Central memory CD4-positive, alpha-beta T cell (primary cell): ENCODE measurements around the gene ZKSCAN5.
"Not testable (repeated sequence)": the region's sequence is repeated elsewhere in the genome, so short reads cannot be mapped to it uniquely, and the experiment has no call there.

Source experiments
- DNase-seq: peaks from one replicate; pipeline ENCODE4 v3.0.0; 2022

ZKSCAN5 gene

DNA sequence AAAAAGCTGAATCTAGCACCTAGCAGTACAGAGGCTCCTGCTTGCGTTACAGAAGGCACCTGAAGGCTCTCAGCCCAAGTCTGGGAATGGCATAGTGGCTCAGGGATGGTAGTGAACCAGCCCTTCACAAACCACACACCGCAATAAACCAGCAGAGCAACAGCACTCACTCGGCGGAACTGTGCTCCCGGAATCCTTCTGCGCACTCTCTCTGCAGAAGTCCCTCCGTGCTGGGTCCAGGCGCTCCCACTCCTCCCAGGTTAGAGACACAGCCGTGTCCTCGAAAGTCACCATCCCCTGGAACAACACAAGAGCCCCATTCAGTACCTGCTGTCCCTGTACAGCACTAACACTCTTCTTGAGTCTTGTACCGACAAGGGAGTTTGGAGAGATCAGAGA lies 5.9 kb upstream of the ZKSCAN5 start:
- DNase-seq, result no peak

DNA sequence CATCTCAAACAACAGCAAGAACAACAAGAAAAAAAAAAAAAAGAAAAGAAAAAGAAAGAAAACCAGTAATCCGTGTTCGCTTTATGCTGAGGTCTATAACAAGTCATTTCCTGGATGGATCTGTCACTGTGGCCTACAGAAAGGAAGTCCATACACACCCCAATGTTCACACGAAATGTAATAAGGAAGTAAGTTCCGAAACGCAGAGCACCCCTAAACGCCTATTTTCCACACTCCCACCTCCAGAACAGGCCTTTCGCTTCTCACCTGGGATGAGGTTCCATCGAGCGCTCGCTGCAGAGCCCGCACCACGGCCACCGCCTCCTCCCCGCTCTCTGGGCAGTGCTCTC lies 5.1 kb upstream of the ZKSCAN5 start:
- DNase-seq, result peak; percentile 58

DNA sequence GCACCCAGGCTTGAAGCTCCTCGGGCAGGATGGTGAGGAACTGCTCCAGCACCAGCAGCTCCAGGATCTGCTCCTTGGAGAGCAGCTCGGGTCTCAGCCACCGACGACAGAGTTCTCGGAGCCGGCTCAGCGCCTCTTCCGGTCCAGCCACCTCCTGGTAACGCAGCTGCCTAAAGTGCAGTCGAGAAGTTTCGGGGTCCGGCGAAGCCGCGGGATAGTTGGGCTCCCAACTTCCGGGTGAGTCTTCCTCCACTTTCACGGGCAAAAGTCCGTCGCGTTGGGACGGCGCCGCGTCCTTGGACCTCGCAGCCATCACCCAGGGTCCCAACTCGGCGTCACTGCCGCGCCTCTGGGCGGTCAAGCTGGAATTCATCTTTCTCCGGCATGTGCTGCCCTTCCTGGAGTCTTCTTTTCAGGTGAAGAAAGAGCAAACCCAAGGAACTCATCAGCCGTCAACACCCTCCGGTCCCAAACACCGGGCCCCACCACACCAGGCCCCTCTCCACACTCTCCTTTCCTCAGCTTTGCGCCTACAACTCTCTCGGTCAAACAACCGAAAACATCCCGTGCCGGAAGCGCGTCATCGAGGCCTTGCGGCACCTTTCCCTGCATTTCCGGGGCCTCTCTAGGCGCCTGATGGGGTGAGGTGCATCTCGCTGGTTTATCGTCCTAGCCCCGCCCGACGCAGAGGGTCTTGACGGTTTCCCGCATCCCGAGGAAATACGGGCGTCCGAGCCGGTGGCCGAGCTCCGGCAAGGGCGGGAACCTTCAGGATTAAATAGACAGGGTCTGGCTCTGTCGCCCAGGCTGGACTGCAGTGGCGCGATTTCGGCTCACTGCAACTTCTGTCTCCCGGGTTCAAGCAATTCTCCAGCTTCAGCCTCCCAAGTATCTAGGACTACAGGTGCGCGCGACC lies 4.5 kb upstream of the ZKSCAN5 start, which contains the start of gene ZNF394:
Gene ZNF394, minus strand, starts transcription at position 561 of the 916 bp plus-strand sequence. Its CDS starts 188 bp downstream, at position 373.
- DNase-seq, result peak; percentile 84

DNA sequence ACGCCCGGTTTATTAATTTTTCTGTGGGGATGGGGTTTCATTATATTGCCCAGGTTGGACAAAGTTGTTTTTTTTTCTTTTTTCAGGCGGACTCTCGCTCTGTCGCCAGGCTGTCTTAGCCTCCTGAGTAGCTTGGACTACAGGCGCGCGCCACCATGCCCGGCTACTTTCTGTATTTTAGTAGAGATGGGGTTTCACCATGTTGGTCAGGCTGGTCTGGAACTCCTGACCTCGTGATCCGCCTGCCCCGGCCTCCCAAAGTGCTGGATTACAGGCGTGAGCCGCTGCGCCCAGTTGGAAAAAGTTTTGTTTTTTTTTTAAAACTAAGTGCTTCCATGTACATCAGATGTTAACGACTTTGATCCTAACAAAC lies 3.8 kb upstream of the ZKSCAN5 start:
- DNase-seq, result no peak

DNA sequence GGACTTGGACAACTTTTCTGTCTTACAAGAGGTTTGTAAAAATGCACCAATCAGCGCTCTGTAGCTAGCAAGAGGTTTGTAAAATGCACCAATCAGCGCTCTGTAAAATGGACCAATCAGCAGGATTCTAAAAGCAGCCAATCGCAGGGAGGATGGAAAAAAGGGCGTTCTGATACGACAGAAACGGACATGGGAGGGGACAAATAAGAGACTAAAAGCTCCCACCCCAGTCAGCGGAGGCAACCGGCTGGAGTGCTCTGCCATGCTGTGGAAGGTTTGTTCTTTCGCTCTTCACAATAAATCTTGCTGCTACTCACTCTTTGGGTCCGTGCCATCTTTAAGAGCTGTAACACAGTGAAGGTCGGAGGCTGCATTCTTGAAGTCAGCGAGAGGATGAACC lies 3.2 kb upstream of the ZKSCAN5 start:
- not testable (repeated sequence) for DNase-seq

DNA sequence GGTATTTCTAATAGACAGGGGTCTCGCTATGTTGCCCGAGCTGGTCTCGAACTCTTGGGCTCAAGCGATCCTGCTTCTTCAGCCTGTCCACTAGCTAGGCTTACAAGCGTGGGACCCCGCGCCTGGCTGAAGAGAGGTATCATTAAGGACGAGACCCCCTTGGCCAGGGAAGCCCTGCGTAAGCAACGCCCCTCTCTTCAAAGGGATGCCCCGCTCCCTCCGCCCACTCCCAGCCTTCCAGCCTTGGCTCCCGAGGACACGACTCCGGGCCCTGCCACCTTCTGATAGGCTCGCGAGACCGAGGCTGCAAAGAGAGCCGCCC lies 220 bp upstream of the ZKSCAN5 start:
- no peak for DNase-seq

DNA sequence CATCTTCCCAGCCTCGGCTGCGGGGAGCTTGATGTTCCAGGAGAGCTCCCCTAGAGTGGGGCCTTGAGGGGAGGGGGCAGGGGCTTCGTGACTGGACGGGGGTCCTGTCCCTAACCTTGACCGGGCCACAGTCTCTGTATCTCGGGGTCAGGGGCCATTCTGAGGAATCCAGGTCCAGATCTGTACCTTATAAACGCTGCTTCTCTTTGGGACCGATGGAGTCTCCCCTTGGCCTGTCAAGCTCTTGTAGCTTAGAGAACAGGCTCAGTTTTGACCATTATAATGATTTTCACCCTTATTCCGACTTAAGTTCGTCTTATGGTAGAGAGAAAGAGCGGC lies 831 bp downstream of the ZKSCAN5 start:
- no peak for DNase-seq

DNA sequence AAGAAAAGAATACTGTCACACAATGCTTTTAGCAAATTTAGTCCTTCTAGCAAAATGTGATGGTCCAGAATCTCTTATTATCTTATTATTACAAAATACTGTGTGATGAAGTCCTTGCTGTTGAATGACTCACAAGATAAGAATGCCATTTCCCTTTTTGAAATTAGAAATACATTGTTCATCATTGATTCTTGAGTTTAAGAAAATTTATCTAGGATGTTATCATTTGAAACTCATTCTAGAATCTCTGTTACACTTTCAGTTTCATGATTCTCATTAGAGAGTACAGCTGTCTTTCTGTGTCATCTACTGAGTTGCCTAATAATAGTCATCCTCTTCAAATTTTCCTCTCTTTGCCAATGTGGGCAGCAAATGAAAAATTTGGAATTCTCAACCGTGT lies 9.6 kb downstream of the ZKSCAN5 start:
- DNase-seq, result no peak

DNA sequence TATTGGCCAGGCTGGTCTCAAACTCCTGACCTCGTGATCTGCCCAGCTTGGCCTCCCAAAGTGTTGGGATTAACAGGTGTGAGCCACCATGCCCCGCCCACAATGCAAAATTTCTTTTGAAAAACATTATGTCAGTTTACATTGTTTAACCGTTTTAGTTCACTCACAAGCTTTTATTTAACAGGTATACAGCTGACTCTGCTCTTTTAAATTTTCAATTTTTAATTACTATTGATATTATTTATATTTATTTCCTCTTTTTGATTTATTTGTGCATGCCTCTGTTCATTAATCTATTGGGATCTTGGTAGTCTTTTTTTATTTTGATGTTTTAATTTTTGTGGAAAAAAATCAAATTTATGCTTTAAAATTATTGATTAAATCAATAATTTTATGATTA lies 16.9 kb downstream of the ZKSCAN5 start:
- no peak for DNase-seq

DNA sequence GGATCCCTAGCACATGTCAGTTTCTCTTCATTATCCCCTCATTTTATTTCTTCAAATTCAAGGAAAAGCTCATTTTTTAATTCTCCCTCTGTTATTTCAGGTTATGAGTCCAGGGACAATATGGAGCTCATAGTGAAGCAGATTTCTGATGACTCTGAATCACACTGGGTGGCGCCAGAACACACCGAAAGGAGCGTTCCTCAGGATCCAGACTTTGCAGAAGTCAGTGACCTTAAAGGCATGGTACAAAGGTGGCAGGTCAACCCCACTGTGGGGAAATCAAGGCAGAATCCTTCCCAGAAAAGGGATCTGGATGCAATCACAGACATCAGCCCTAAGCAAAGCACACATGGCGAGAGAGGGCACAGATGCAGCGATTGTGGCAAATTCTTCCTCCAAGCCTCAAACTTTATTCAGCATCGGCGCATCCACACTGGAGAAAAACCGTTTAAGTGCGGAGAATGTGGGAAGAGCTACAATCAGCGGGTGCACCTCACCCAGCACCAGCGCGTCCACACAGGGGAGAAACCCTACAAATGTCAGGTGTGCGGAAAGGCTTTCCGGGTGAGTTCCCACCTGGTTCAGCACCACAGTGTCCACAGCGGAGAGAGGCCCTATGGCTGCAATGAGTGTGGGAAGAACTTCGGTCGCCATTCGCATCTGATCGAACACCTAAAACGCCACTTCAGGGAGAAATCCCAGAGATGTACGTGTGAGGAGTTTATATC lies 21.4 kb downstream of the ZKSCAN5 start:
- no peak for DNase-seq

DNA sequence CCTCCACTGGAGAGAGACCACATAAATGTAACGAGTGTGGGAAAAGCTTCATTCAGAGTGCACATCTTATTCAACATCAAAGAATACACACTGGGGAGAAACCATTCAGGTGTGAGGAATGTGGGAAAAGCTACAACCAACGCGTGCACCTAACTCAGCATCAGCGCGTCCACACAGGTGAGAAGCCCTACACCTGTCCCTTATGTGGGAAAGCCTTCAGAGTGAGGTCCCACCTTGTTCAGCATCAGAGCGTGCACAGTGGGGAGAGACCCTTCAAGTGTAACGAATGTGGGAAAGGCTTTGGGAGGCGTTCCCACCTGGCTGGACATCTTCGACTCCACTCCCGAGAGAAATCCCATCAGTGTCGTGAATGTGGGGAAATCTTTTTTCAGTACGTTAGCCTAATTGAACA lies 26.9 kb downstream of the ZKSCAN5 start:
- no peak for DNase-seq

DNA sequence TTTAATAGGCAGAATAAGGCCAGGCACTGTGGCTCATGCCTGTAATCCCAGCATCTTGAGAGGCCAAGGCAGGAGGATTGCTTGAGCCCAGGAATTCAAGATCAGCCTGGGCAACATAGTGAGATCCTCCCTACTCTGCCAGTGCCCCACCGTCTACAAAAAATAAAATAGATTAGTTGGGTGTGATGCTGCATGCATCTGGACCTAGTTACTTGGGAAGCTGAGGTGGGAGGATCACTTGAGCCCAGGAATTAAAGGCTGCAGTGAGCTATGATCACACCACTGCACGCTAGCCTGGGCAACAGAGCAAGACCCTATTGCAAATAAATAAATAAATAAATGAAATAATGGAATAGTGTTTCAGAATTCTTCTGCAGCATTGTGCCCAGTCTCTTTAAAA lies 31.2 kb downstream of the ZKSCAN5 start:
- DNase-seq, result no peak

DNA sequence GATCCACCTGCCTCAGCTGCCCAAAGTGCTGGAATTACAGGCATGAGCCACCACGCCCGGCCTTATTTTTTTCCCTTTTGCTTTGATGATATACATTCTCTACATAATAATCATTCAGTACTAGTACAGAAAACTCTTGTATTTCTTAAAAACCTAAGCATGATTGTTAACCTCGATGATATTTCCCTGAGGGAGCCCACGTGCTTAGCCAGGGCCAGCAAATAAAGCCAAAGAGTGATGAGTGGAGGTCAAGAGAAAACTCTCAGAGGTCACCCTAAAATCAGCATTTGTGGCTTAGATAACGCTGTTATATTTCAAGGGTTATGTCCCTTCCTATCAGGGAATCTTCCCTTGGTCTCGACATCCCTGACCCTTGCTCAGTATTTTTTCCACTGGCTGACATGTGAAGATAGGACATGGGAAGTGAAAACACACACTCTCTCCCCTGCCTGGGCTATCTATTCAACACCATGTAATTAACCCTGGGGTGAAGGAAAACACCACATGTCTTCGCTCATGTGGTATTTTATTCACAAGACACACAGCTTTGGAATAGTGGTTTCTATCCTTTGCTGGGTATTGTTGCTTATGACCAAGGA lies 34.9 kb downstream of the ZKSCAN5 start:
- DNase-seq, result no peak

DNA sequence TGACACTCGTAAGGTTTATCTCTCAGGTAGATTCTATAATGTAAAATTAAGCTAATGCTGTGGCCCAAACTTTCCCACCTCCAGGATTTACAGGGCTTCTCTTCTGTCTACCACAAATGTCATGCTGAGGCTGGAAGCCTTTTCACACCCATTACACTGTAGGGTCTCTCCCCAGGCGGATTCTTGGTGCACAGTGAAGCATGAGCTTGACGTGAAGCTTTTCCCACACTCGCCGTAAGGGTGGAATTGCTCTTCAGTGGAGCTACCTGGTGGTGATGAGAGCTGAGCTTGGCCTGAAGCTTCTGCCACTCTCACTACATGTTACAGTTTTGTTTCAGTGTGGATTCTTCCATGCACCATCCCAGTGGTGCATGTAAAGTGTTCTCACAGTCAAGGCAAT lies 36.1 kb downstream of the ZKSCAN5 start:
- no peak for DNase-seq

DNA sequence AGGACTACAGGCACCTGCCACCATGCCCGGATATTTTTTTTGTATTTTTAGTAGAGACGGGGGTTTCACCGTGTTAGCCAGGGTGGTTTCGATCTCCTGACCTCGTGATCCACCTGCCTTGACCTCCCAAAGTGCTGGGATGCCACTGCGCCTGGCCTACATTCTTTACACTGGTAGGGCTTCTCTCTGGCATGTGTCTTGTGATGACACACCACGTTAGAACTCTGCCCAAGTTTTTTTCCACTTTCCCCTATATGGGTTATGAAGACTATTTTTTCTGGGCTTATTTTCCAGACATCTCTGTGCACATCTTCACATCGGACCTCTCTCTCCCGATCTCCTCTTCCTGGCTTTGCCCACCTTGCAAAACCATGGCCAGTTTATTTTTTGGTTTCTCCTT lies 36.8 kb downstream of the ZKSCAN5 start:
- DNase-seq, result no peak

DNA sequence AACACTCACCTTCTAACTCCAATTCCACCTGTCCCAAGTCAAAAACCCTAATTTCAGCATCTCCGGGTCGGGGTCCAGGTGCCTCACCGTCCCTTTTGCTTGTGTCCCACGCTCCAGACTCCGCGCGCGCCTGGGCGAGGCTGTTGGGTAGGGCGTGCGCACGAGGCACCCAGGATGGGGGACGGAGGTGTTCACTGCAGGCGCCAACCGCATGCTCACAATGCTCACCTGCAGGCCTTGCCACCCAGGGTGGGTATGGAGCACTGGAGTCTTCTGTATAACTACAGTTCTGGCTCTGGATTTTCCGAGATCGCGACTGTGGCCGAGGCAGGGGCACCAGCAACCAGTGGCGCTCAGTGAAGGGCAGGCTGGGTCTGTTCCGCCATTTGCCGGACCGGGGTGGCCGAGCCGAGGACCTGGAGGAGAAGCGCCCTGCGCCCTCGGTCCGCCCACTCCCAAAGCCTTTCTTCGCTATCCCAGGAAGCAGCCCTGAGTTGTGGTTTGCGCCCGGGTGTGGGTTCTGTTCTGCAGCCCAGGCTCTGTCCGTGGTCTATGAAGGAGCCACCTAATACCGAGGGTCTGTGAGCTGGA lies 38.7 kb downstream of the ZKSCAN5 start:
- DNase-seq, result no peak

DNA sequence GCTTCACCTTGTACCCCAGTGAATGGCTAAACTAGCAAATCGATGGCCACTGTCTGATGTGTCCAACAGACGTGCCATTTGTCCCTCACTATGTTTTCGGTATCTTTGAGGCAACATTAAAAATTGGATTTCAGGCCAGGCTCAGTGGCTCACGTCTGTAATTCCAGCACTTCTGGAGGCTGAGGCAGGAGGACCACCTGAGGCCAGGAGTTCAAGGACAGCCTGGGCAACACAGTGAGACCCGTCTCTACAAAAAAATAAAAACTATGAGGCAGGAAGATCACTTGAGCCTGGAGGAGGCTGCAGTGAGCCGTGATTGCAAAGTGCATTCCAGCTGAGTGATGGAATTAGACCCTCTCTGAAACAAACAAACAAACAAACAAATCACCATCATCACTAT lies 39.5 kb downstream of the ZKSCAN5 start:
- no peak for DNase-seq

DNA sequence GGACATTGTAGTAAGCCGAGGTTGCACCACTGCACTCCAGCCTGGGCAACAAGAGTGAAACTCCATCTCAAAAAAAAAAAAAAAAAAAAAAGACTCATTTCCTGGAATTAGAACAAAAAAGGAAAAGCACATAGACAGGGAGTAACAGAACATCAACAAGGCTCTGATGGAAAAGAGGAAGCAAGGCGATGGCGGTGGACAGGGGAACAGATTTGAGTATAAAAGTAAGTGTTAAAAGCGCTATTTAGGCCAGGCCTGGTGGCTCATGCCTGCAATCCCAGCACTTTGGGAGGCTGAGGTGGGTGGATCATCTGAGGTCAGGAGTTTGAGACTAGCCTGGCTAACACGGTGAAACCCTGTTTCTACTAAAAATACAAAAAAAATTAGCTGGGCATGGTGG lies 40.8 kb downstream of the ZKSCAN5 start:
- DNase-seq, result not testable (repeated sequence)

DNA sequence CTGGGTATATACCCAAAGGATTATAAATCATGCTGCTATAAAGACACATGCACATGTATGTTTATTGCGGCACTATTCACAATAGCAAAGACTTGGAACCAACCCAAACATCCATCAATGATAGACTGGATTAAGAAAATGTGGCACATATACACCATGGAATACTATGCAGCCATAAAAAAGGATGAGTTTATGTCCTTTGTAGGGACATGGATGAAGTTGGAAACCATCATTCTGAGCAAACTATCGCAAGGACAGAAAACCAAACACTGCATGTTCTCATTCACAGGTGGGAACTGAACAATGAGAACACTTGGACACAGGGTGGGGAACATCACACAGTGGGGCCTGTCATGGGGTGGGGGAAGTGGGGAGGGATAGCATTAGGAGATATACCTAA lies 45.1 kb downstream of the ZKSCAN5 start:
- not testable (repeated sequence) for DNase-seq

DNA sequence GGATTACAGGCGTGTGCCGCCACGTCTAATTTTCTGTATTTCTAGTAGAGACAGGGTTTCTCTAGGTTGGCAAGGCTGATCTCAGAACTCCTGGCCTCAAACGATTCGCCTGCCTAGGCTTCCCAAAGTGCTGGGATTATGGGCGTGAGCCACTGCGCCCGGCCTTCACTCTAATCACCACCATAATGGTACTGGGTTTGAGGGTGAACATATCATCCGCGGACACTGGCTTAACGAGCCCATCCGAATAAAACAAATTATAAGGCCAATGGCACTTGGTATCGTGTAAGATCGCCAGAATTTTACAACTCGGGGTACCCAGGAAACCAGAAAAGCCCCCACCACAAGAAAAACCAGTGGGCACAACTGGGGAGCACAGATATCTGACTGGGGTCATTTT lies 46.9 kb downstream of the ZKSCAN5 start:
- no peak for DNase-seq

DNA sequence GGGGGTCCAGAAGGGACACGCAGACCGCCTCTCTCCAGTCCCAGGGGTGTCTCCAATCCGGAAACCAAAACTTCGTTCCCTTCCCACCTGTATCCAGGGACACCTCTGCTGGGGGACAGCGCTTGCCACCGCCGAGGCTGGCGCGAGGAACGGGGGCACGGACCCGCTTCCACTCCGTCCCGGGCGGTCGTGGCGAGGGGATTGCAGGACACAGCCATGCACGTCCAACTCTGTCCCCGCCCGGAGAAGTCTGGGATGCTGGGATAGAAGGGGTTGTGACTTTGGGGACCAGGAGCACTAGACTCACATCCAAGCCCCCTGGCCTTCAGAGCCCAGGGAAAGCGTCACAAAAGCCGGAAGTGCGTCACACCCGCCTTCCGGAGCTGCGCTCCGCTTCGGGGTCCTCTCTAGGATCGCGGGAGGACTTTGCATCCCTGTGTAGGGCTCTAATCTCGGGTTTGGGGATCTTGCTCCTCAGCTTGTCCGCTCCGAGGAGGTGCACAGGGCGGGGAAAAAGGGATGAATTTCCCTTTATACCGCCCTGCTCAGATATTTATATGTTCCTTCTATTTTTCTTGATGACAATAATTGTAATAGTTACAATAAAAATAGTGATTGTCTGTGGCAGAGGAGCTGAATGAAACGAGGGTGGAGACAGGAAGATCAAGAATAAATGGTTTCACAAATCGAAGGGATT lies 47.5 kb downstream of the ZKSCAN5 start, which contains the start of gene FAM200A:
Gene FAM200A, minus strand, starts transcription at position 348 of the 697 bp plus-strand sequence. CDS start 3,707 bp downstream, outside the sequence.
- DNase-seq, result peak; percentile 78

DNA sequence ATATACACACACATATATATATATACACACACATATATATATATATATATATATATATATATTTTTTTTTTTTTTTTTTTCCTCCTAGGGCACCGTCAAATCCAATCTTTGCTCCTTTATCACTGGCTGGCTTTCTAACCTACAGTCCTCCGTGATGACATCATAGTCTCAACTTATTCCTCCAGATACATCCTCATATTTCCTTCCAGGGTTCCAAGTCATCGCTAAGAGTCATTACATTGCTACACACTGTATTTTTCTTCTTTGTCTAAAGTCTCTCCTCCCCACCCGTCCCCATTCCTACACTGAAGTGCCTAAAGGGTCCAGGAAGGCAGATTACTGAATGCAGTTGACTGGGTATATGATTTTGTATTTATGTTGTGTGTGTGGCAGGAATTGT lies 48.6 kb downstream of the ZKSCAN5 start:
- DNase-seq, result no peak

DNA sequence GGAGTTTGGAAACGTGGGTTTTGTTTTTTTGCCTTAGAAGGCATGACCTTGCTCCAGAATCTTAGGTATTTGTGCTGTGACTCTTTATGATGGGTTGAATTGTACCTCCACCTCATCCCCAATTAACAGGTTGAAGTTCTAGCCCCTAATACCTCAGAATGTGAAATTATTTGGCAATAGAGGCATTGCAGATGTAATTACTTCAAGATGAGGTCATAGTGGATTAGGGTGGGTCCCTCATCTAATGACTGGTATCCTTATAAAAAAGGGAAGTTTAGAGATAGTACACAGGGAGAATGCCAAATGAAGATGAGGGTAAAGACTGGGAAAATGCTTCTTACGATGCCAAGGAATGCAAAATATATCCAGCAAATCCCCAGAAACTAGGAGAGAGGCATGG lies 50.5 kb downstream of the ZKSCAN5 start:
- DNase-seq, result no peak
